ENCODE data around the gene MRPS15.

DNA sequence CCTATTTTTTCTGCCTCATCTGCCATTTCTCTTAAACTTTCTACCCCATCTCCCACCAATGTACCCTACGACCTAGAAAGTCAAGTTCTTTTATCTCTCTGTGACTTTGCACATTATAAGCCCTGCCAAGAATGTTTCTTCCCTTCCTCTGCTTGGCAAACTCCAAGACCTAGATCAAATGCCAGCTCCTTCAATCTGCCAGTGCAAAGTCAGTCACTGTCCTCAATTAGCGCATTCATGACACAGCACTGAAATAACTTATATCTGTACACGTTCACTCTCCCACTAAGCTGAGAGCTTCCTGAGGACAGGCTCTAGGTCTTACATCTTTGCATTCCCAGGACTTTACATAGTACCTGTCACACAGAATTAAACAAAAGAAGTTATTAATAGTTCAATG is 45.0 kb downstream of the MRPS15 start:
- TF ChIP-seq, protein P1, sequence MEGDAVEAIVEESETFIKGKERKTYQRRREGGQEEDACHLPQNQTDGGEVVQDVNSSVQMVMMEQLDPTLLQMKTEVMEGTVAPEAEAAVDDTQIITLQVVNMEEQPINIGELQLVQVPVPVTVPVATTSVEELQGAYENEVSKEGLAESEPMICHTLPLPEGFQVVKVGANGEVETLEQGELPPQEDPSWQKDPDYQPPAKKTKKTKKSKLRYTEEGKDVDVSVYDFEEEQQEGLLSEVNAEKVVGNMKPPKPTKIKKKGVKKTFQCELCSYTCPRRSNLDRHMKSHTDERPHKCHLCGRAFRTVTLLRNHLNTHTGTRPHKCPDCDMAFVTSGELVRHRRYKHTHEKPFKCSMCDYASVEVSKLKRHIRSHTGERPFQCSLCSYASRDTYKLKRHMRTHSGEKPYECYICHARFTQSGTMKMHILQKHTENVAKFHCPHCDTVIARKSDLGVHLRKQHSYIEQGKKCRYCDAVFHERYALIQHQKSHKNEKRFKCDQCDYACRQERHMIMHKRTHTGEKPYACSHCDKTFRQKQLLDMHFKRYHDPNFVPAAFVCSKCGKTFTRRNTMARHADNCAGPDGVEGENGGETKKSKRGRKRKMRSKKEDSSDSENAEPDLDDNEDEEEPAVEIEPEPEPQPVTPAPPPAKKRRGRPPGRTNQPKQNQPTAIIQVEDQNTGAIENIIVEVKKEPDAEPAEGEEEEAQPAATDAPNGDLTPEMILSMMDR (conservative IDR thresholded peaks at IDR 0.05; ENCODE audit: low read depth, low read length), result no peak
- no peak for TF ChIP-seq EZH2 (IDR thresholded peaks at IDR 0.05; ENCODE audit: low read length, unreplicated experiment)
- TF ChIP-seq EZH2phosphoT487 (IDR thresholded peaks at IDR 0.05; ENCODE audit: borderline replicate concordance, low read length), result no peak
